ENCODE data around the gene RAB17. TPM values are rescaled to one million over a fixed set of nuclear protein-coding genes. Genes with fewer than 3 reads are reported as not detected.

Gene RAB17
- total and polyA plus RNA-seq, 2 of the 4 experiments (the other 2 are of a cell fraction), result 0.41 TPM; not detected in 1

GRCh38 chr2:237629739-237630138 is 39.2 kb upstream of the RAB17 start:
- no CpG with 5 or more reads among the region's 8 CpGs for WGBS, 2 experiments (ENCODE audit: extremely low coverage in 2 of 2, insufficient read length in 1 of 2)
- DNase-seq, result peak; percentile 73

More at GRCh38 chr2:237629739-237630138, 39.2 kb upstream of the RAB17 start:
- no peak for ATAC-seq (ENCODE audit: low read depth)
- Histone ChIP-seq H3K4me3 (ENCODE audit: insufficient read depth, low read depth, low read length) (no peak overlapping the region), H3K9ac (ENCODE audit: low read depth, low read length) (no peak overlapping the region), H3K56ac (ENCODE audit: extremely low read depth, insufficient read depth, low read length) (no peak overlapping the region), H3K4me1 (ENCODE audit: control insufficient read depth, insufficient read depth, low read length) (peaks cover 7% of the 10 kb centered on the region), H2AFZ (replicated peaks; ENCODE audit: low read length, poor library complexity) (no peak overlapping the region), H3K14ac (replicated peaks; ENCODE audit: low read depth, low read length) (peak overlapping the region; percentile 45; the same call in 1 of the 2 replicates), H2BK20ac (ENCODE audit: low read depth, low read length) (no peak overlapping the region), H2AK9ac (replicated peaks; ENCODE audit: low read depth, low read length, poor library complexity) (peak overlapping the region; percentile 1), H3K27ac (ENCODE audit: insufficient read depth, low read length) (no peak overlapping the region), H2AK5ac (ENCODE audit: low read depth, low read length) (no peak overlapping the region; the same call in 1 of the 2 replicates), H3K27me3 (ENCODE audit: control insufficient read depth, insufficient read depth, low read length) (no peaks in the 10 kb centered on the region), H4K20me1 (ENCODE audit: insufficient read depth, low read length) (peaks cover 30% of the 10 kb centered on the region), H3K9me1 (ENCODE audit: insufficient read depth, low read length) (peaks cover 18% of the 10 kb centered on the region), H3K18ac (ENCODE audit: low read depth, low read length) (no peak overlapping the region), H3K79me1 (ENCODE audit: low read depth in 1 of 2, low read length in 2 of 2) (peaks cover 24 to 77% of the 10 kb centered on the region in 2 experiments), H3K23ac (ENCODE audit: low read depth, low read length) (no peak overlapping the region), H4K91ac (ENCODE audit: insufficient read depth, low read depth, low read length) (no peak overlapping the region), H4K5ac (ENCODE audit: low read depth, low read length) (no peak overlapping the region), H2BK120ac (ENCODE audit: low read depth, low read length) (no peak overlapping the region), H3K4ac (ENCODE audit: low read depth, low read length) (no peak overlapping the region), H3K4me2 (ENCODE audit: low read depth, low read length) (no peak overlapping the region), H3K36me3 (ENCODE audit: control insufficient read depth, insufficient read depth, low read length) (peaks cover 16% of the 10 kb centered on the region), H2BK5ac (ENCODE audit: low read depth, low read length, poor library complexity, severe bottlenecking) (no peak overlapping the region), H3K9me3 (ENCODE audit: control insufficient read depth, insufficient read depth, low read length) (0 out of 2 replicates have a peak, but pooled peaks cover 2% of the 10 kb centered on the region), H2BK15ac (ENCODE audit: low read depth, low read length) (no peak overlapping the region), H4K8ac (ENCODE audit: low read depth in 2 of 2, low read length in 2 of 2) (no peak overlapping the region)
- intact Hi-C loops (cut with micrococcal nuclease) (no loop called here), in situ Hi-C loops (cut with MboI; ENCODE audit: low sequenced_read_pairs) (no loop called here), dilution Hi-C loops (cut with HindIII; ENCODE audit: low sequenced_read_pairs, unreplicated experiment) (no loop called here)
- ChIA-PET CTCF (no interaction called here), POLR2A (ENCODE audit: unreplicated experiment) (no interaction called here)
- BruUV-seq (replicated peaks), result no TSS peak
- TF ChIP-seq MAZ (IDR thresholded peaks at IDR 0.05; ENCODE audit: borderline replicate concordance, low read depth, low read length) (0 out of 2 replicates have a peak, but pooled peaks have one; percentile 22), SMC3 (IDR thresholded peaks at IDR 0.05; ENCODE audit: low read depth, low read length) (no peak), RCOR1 (IDR thresholded peaks at IDR 0.05; ENCODE audit: insufficient replicate concordance, low read length) (peak; percentile 69)

Measured in IMR-90 (cell line).